ENCODE data around the gene GTPBP1.

GTPBP1 gene

DNA sequence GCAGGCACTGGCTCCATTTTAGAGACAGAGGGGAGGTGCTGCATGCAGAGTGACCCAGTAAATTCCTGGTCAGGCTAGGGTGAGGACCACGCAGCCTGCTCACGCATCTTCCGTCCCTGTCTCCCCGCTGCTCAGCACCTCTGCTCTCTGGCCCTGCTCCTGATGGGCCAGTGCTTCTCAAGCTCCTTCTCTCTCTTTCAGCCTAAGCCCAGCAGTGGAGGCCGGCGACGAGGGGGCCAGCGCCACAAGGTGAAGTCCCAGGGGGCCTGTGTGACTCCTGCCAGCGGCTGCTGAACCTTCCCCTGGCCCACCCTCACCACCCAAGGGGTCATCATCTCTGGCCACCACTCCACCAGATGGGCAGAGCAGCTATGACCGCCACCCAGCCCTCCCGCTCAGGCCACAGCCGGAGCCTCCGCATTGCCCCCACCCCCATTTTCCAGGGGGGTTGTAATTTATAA, 24.7 kb downstream of the GTPBP1 start:
- CTCF ChIA-PET = interaction anchor here (1.2 to 1.8 kb wide), 3 partner anchors 8 to 12 kb away, joined by 3 to 5 read pairs (median 5); no protein-coding TSS in a partner anchor
- TF ChIP-seq, protein P1, sequence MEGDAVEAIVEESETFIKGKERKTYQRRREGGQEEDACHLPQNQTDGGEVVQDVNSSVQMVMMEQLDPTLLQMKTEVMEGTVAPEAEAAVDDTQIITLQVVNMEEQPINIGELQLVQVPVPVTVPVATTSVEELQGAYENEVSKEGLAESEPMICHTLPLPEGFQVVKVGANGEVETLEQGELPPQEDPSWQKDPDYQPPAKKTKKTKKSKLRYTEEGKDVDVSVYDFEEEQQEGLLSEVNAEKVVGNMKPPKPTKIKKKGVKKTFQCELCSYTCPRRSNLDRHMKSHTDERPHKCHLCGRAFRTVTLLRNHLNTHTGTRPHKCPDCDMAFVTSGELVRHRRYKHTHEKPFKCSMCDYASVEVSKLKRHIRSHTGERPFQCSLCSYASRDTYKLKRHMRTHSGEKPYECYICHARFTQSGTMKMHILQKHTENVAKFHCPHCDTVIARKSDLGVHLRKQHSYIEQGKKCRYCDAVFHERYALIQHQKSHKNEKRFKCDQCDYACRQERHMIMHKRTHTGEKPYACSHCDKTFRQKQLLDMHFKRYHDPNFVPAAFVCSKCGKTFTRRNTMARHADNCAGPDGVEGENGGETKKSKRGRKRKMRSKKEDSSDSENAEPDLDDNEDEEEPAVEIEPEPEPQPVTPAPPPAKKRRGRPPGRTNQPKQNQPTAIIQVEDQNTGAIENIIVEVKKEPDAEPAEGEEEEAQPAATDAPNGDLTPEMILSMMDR (IDR thresholded peaks at IDR 0.05; ENCODE audit: insufficient read depth, low read length, missing control alignments) = no peak
- POLR2A ChIA-PET = no interaction called here
- DNase-seq (ENCODE audit: low read depth, low spot score) = no peak
- no peak overlapping the region for H3K4me3 ChIP-seq (ENCODE audit: low read depth, low read length)

GRCh38 chr22:38731703-38732161, 26.0 kb downstream of the GTPBP1 start:
- H3K4me3 ChIP-seq (ENCODE audit: low read depth, low read length) = no peak overlapping the region
- DNase-seq (ENCODE audit: low read depth, low spot score) = no peak
- POLR2A ChIA-PET = no interaction called here
- CTCF ChIA-PET = interaction anchor here (0.7 to 4.2 kb wide), 6 partner anchors 9 to 24 kb away, joined by 3 to 26 read pairs (median 4); no protein-coding TSS in a partner anchor
- TF ChIP-seq, protein P1 (IDR thresholded peaks at IDR 0.05; ENCODE audit: insufficient read depth, low read length, missing control alignments) = no peak

DNA sequence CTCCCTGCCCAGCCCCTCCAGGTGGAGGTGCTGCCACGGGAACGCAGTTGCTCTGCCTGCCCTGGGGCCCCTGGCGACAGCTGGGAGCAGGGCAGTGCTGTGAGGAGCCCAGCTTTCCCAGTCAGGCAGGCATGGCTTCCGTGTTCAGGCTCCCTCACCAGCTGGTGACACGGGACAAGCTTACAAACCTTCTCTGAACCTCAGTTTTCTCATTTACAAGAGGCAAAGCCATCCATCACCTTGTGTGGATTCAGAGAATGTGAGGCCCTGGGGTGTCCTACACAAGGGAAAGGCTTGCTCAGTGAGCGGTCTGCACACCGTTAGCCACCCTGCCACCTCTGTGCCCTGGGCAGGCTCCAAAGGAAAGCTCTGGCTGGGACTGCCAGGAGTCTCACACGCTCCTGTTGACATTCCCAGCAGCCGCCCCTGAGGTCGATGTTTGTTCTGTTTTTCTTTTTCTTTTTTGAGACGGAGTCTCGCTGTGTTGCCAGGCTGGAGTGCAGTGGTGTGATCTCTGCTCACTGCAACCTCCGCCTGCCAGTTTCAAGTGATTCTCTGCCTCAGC, 26.6 kb downstream of the GTPBP1 start:
- TF ChIP-seq, protein P1 (IDR thresholded peaks at IDR 0.05; ENCODE audit: insufficient read depth, low read length, missing control alignments) = no peak
- ChIA-PET CTCF (interaction anchor here (0.7 to 4.8 kb wide), 8 partner anchors 8 to 25 kb away, joined by 3 to 52 read pairs (median 5); no protein-coding TSS in a partner anchor), POLR2A (no interaction called here)
- H3K4me3 ChIP-seq (ENCODE audit: low read depth, low read length) = no peak overlapping the region
- DNase-seq (ENCODE audit: low read depth, low spot score) = no peak

DNA sequence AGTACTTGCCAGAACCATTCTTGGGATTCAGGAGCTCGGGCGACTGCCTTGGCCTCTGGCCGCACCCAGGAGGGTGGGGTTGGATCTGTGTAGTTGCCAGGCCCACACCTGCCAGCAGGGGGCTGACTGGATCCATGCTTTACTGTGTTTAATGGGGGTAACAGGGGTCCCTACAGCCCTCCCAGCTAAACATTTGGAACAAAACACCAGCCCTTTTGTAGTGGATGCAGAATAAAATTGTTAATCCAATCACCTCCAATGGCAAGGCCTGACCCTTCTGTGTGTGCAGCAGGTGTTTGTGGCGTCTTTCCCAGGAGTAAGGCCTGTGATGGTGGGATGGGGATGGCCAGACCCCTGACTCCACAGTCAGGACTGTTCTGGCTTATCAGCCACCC, 27.6 kb downstream of the GTPBP1 start:
- DNase-seq (ENCODE audit: low read depth, low spot score) = no peak
- ChIA-PET CTCF (interaction anchor here (0.8 to 4.8 kb wide), 6 partner anchors 9 to 18 kb away, joined by 3 to 52 read pairs (median 18); no protein-coding TSS in a partner anchor), POLR2A (interaction anchor here (1.3 kb wide), 1 partner anchor 15 kb away, joined by 3 read pairs; no protein-coding TSS in a partner anchor)
- no peak overlapping the region for H3K4me3 ChIP-seq (ENCODE audit: low read depth, low read length)
- TF ChIP-seq, protein P1 (IDR thresholded peaks at IDR 0.05; ENCODE audit: insufficient read depth, low read length, missing control alignments) = peak; percentile 71

DNA sequence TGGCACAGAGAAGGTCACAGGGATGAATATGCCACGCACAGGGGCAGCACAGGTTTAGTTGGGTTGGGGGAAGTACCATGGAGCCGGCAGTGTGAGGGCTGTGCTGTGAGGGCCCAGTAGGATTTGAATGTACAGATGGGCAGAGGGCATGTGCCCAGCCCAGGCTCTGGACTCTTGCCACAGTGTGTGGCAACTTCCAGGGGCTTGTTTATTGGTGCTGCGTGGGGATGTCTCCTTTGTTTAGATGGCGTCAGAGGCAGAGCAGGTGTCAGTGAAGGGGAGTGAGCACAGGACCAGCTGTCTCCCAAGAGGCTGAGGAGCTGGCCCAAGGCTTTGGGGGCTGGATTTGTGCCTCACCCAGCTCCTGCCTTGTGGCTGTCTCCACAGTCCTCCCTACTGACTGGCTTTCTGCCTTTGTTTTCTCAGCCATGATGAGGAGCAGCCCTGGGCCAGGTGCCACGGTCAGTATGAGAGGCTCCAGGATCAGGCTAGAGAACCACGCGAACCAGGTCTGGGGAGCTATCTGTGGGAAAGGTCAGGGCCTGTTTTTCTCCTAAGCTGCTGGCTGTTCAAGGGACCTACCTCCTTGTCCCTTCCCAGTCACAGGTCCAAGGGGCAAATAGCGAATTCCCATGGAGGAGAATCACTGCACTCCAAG, 28.1 kb downstream of the GTPBP1 start:
- POLR2A ChIA-PET = interaction anchor here (0.7 to 1.3 kb wide), 2 partner anchors 9 to 16 kb away, joined by 3 to 4 read pairs; no protein-coding TSS in a partner anchor
- CTCF ChIA-PET = interaction anchor here (1.2 to 4.8 kb wide), 7 partner anchors 9 to 32 kb away, joined by 3 to 52 read pairs (median 15); no protein-coding TSS in a partner anchor
- TF ChIP-seq, protein P1 (IDR thresholded peaks at IDR 0.05; ENCODE audit: insufficient read depth, low read length, missing control alignments) = no peak
- no peak overlapping the region for H3K4me3 ChIP-seq (ENCODE audit: low read depth, low read length)
- no peak for DNase-seq (ENCODE audit: low read depth, low spot score)

Data from AG04449 (cell line).